K562 (cell line): ENCODE measurements around the gene IL4R. TPM values are rescaled to one million over a fixed set of nuclear protein-coding genes. Genes with fewer than 3 reads are reported as not detected.

Experiments
- BRD4 ChIP-seq: fragments of 200-600 bp; sonication (generic); IDR thresholded peaks from 2 replicates; pipeline ENCODE4 v1.6.1; 2017; ENCODE audit warnings: inconsistent platforms
- C11orf30 ChIP-seq: fragments of 450-650 bp; IDR thresholded peaks from 2 replicates; pipeline ENCODE4 v1.6.1; 2016; ENCODE audit warnings: low read depth, mild to moderate bottlenecking
- MTA2 ChIP-seq: fragments of 450-650 bp; IDR thresholded peaks from 2 replicates; pipeline ENCODE4 v1.6.1; 2016; ENCODE audit warnings: low read depth
- NR1H2 ChIP-seq: sonication (generic); formaldehyde crosslinking; IDR thresholded peaks from 2 replicates; pipeline ENCODE4 v1.4.0; 2020; ENCODE audit warnings: mild to moderate bottlenecking, missing genetic modification reagents
- SMARCA4 ChIP-seq: fragments of 450-650 bp; IDR thresholded peaks from 2 replicates; pipeline ENCODE4 v1.6.1; 2016
- TAF1 ChIP-seq: IDR thresholded peaks from 2 replicates; pipeline ENCODE4 v1.6.1; 2011; ENCODE audit warnings: mild to moderate bottlenecking, low read length, moderate library complexity; ENCODE audit not compliant: insufficient read depth, control insufficient read depth, severe bottlenecking; ENCODE audit errors: extremely low read depth
- YY1 ChIP-seq, 3 experiments: IDR thresholded peaks; 2 replicates each; pipeline ENCODE4 v1.6.1; 2011; ENCODE audit warnings: low read length in 2 of 3, mild to moderate bottlenecking in 2 of 3, moderate library complexity in 2 of 3, borderline replicate concordance in 1 of 3, control low read depth in 1 of 3, low read depth in 1 of 3; ENCODE audit not compliant: insufficient read depth in 3 of 3, insufficient replicate concordance in 2 of 3, control insufficient read depth in 1 of 3, insufficient read length in 1 of 3; ENCODE audit errors: extremely low read depth in 1 of 3
- polyA plus RNA-seq, 8 experiments: library from polyadenylated mRNA; depleted of rRNA in 4 of 8; stranded (reverse) in 5 of 8; unstranded in 3 of 8; fragments of >200 nt; fragmentation: Nextera tagmentation in 2 of 8; fragmentation: Illumina TruSeq in 1 of 8; extraction: Ambion mirVana in 2 of 8; extraction: Trizol in 1 of 8; gene quantifications; 2 replicates each; pipeline versions ENCODE4 v1.2.1 to v1.2.3, GENCODE V29; 2011 to 2014; ENCODE audit warnings: inconsistent platforms in 1 of 8, missing spikeins in 1 of 8
- total RNA-seq, 7 experiments: library from RNA; depleted of rRNA in 6 of 7; stranded (reverse); fragments of >200 nt in 6 of 7; fragmentation: Illumina TruSeq in 2 of 7; extraction: Trizol in 2 of 7; gene quantifications; 2 replicates each; pipeline versions ENCODE4 v1.2.1 to v1.2.3, GENCODE V29; 2011 to 2021; ENCODE audit warnings: low replicate concordance in 1 of 7
- TF ChIP-seq, protein P1 (sequence below): fragments of 450-650 bp; conservative IDR thresholded peaks from 2 replicates; pipeline ENCODE4 v1.6.1; 2016; ENCODE audit warnings: missing genetic modification characterization, low read depth, mild to moderate bottlenecking, control low read depth, missing compliant biosample characterization
- TF ChIP-seq, protein P2 (sequence below): fragments of 250-450 bp; sonication (Bioruptor Pico); IDR thresholded peaks from 2 replicates; pipeline ENCODE4 v1.8.0; 2021; ENCODE audit warnings: mild to moderate bottlenecking, moderate library complexity
- TF ChIP-seq, protein P3 (sequence below), 2 experiments: IDR thresholded peaks in 1 of 2; conservative IDR thresholded peaks in 1 of 2; 2 replicates each; pipeline ENCODE4 v1.6.1; 2016; ENCODE audit warnings: low read depth in 2 of 2, mild to moderate bottlenecking in 1 of 2, missing compliant biosample characterization in 1 of 2, missing genetic modification characterization in 1 of 2, moderate library complexity in 1 of 2
- TF ChIP-seq, protein P4 (sequence below), 2 experiments: fragments of 450-650 bp in 1 of 2; sonication (generic) in 1 of 2; formaldehyde crosslinking; conservative IDR thresholded peaks; 2 replicates each; pipeline versions ENCODE4 v1.4.0 to v1.8.1; 2020 to 2022; ENCODE audit warnings: mild to moderate bottlenecking in 1 of 2, missing genetic modification reagents in 1 of 2
- TF ChIP-seq, protein P5 (sequence below): IDR thresholded peaks from 2 replicates; pipeline ENCODE4 v1.6.1; 2016; ENCODE audit warnings: missing genetic modification characterization, missing compliant biosample characterization

IL4R gene
- total and polyA plus RNA-seq, 9 of the 15 experiments (the other 6 are each of a cell fraction or from before 2014, with no cell fraction given), result 0.17 to 5.8 (median 3.3) TPM

DNA sequence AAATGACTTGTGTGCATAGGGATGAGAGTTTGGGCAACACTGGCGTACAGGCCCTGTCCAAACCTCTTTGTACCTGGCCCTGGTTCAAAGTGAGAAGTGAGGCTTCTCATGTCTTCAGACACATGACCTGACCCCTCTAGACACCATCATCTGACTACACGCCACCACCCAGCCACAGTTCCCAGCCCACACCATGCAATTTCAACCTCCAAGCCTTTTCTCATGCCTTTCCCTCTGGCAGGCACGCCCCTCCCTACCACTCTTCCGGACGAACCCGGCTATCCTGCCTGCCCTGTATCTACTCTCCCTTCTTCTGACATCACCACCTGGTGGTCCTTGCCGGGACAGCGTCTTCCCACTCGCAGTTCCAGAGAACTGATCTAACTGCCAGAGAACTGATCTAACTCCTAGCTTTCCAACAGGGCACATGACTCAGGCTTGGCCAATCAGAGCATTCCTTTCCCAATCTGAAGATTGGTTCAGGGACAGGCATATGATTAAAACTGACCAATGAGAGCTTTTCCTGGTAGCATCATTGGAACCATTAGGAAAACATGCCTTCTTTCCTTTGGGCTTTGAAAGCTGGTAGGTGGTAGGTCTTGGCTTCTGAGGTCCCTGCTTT is 61.1 kb downstream of the IL4R start (continued):
- TF ChIP-seq TAF1 (no peak), YY1 (IDR thresholded peaks at IDR 0.05; ENCODE audit: borderline replicate concordance in 1 of 3, control insufficient read depth in 1 of 3, extremely low read depth in 1 of 3, insufficient read depth in 3 of 3, insufficient read length in 1 of 3, insufficient replicate concordance in 2 of 3, low read depth in 1 of 3, low read length in 2 of 3) (no peak), NR1H2 (CRISPR knock-in tag) (no peak), C11orf30 (no peak), MTA2 (no peak), SMARCA4 (no peak), BRD4 (no peak)
- TF ChIP-seq, protein P1, sequence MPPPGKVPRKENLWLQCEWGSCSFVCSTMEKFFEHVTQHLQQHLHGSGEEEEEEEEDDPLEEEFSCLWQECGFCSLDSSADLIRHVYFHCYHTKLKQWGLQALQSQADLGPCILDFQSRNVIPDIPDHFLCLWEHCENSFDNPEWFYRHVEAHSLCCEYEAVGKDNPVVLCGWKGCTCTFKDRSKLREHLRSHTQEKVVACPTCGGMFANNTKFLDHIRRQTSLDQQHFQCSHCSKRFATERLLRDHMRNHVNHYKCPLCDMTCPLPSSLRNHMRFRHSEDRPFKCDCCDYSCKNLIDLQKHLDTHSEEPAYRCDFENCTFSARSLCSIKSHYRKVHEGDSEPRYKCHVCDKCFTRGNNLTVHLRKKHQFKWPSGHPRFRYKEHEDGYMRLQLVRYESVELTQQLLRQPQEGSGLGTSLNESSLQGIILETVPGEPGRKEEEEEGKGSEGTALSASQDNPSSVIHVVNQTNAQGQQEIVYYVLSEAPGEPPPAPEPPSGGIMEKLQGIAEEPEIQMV (tag), result no peak
- TF ChIP-seq, protein P2, sequence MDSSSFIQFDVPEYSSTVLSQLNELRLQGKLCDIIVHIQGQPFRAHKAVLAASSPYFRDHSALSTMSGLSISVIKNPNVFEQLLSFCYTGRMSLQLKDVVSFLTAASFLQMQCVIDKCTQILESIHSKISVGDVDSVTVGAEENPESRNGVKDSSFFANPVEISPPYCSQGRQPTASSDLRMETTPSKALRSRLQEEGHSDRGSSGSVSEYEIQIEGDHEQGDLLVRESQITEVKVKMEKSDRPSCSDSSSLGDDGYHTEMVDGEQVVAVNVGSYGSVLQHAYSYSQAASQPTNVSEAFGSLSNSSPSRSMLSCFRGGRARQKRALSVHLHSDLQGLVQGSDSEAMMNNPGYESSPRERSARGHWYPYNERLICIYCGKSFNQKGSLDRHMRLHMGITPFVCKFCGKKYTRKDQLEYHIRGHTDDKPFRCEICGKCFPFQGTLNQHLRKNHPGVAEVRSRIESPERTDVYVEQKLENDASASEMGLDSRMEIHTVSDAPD, result no peak
- TF ChIP-seq, protein P3, sequence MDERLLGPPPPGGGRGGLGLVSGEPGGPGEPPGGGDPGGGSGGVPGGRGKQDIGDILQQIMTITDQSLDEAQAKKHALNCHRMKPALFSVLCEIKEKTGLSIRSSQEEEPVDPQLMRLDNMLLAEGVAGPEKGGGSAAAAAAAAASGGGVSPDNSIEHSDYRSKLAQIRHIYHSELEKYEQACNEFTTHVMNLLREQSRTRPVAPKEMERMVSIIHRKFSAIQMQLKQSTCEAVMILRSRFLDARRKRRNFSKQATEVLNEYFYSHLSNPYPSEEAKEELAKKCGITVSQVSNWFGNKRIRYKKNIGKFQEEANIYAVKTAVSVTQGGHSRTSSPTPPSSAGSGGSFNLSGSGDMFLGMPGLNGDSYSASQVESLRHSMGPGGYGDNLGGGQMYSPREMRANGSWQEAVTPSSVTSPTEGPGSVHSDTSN (CRISPR knock-in tag; IDR thresholded peaks at IDR 0.05; ENCODE audit: low read depth), result no peak
- TF ChIP-seq, protein P3 (tag; conservative IDR thresholded peaks at IDR 0.05; ENCODE audit: low read depth), result no peak
- TF ChIP-seq, protein P4, sequence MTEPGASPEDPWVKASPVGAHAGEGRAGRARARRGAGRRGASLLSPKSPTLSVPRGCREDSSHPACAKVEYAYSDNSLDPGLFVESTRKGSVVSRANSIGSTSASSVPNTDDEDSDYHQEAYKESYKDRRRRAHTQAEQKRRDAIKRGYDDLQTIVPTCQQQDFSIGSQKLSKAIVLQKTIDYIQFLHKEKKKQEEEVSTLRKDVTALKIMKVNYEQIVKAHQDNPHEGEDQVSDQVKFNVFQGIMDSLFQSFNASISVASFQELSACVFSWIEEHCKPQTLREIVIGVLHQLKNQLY (CRISPR knock-in tag; conservative IDR thresholded peaks at IDR 0.05), result no peak
- TF ChIP-seq, protein P5, sequence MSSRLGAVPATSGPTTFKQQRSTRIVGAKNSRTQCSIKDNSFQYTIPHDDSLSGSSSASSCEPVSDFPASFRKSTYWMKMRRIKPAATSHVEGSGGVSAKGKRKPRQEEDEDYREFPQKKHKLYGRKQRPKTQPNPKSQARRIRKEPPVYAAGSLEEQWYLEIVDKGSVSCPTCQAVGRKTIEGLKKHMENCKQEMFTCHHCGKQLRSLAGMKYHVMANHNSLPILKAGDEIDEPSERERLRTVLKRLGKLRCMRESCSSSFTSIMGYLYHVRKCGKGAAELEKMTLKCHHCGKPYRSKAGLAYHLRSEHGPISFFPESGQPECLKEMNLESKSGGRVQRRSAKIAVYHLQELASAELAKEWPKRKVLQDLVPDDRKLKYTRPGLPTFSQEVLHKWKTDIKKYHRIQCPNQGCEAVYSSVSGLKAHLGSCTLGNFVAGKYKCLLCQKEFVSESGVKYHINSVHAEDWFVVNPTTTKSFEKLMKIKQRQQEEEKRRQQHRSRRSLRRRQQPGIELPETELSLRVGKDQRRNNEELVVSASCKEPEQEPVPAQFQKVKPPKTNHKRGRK (tag), result no peak
